Measurements from ENCODE around the gene BTN2A1.
A peak's percentile ranks its signal among the peaks of the same experiment; 100 is the strongest.
"Not testable (repeated sequence)": the region's sequence is repeated elsewhere in the genome, so short reads cannot be mapped to it uniquely, and the experiment has no call there.

The BTN2A1 gene

GRCh38 chr6:26418077-26418476, 39.7 kb upstream of the BTN2A1 start:
- H3K36me3 ChIP-seq (ENCODE audit: control insufficient read depth in 1 of 2, insufficient read depth in 2 of 2, low read length in 2 of 2); H3K27me3 ChIP-seq (ENCODE audit: control insufficient read depth in 1 of 2, insufficient read depth in 2 of 2, low read length in 2 of 2); H3K4me3 ChIP-seq (ENCODE audit: low read depth in 1 of 2, low read length in 2 of 2); H3K27ac ChIP-seq (ENCODE audit: low read depth, low read length); H3K9ac ChIP-seq (ENCODE audit: low read depth in 1 of 2, low read length in 2 of 2): not testable (repeated sequence)
- H3K4me1 ChIP-seq (ENCODE audit: control insufficient read depth in 1 of 2, insufficient read depth in 2 of 2, low read length in 2 of 2), result peaks cover 10 to 15% of the 10 kb centered on the region in 2 donors
- H3K9me3 ChIP-seq (ENCODE audit: control insufficient read depth in 1 of 2, low read length in 2 of 2), result peaks cover 3 to 12% of the 10 kb centered on the region in 2 donors

- not testable (repeated sequence) for H3K9ac ChIP-seq (ENCODE audit: low read depth in 1 of 2, low read length in 2 of 2); H3K27me3 ChIP-seq (ENCODE audit: control insufficient read depth in 1 of 2, insufficient read depth in 2 of 2, low read length in 2 of 2); H3K4me3 ChIP-seq (ENCODE audit: low read depth in 1 of 2, low read length in 2 of 2); H3K27ac ChIP-seq (ENCODE audit: low read depth, low read length); H3K36me3 ChIP-seq (ENCODE audit: control insufficient read depth in 1 of 2, insufficient read depth in 2 of 2, low read length in 2 of 2)
- Histone ChIP-seq H3K4me1 (ENCODE audit: control insufficient read depth in 1 of 2, insufficient read depth in 2 of 2, low read length in 2 of 2) (peaks cover 10 to 15% of the 10 kb centered on the region in 2 donors), H3K9me3 (ENCODE audit: control insufficient read depth in 1 of 2, low read length in 2 of 2) (peaks cover 3 to 12% of the 10 kb centered on the region in 2 donors)
These were observed 39.0 kb upstream of the BTN2A1 start for GRCh38 chr6:26418795-26419194.

- peak overlapping the region; percentile 81 to 85 for H3K4me3 ChIP-seq (ENCODE audit: low read depth in 1 of 2, low read length in 2 of 2)
- H3K9me3 ChIP-seq (ENCODE audit: control insufficient read depth in 1 of 2, low read length in 2 of 2), result peaks cover 3 to 12% of the 10 kb centered on the region in 2 donors
These were observed 37.0 kb upstream of the BTN2A1 start for GRCh38 chr6:26420688-26421171.

DNA sequence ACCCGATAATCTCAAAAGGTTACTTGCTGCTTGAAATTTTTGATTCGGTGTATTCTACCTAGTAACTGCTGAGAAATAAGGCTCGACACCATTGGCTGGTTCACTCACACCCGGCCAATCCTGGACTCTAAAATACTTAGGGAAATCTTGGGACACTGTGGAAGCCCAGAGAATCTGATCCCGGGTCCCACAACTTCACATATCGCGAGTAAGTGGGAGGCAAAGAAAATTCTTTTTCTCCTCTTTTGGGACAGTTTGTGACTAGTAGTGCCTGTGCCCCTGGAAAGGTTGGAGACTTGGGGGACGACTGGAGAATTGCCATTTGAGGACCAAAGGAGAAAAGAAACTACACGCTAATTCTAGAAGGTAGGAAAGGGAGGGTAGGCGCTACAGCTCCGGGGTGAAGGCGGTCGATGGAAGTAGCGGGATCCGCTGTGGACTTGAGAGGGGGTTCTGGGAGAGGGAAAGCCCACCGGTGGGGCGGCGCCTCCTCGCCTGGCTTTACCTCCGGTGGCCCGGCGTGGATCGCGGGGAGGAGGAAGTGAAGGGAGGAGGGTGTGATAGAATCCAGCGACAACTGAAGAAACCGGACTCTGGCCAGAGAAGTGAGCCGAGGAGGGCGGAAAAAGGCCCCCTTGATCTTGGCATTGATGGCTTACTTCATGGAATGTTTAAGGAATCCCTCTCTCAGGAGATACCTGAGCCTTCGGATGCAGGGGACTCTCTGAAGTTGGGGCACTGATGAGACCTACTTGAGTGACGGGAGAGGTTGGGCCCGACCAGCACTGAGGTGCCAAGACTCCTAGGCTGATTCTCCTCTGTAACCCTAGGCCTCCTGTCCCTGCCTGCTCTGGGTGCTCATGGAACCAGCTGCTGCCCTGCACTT, 36.3 kb upstream of the BTN2A1 start:
- peak overlapping the region; percentile 45 for H3K27ac ChIP-seq (ENCODE audit: low read depth, low read length)
- H3K4me1 ChIP-seq (ENCODE audit: control insufficient read depth in 1 of 2, insufficient read depth in 2 of 2, low read length in 2 of 2), result peaks cover 10 to 19% of the 10 kb centered on the region in 2 donors
- peak overlapping the region; percentile 81 to 85 for H3K4me3 ChIP-seq (ENCODE audit: low read depth in 1 of 2, low read length in 2 of 2)
- H3K9me3 ChIP-seq (ENCODE audit: control insufficient read depth in 1 of 2, low read length in 2 of 2), result peaks cover 3 to 12% of the 10 kb centered on the region in 2 donors
- H3K36me3 ChIP-seq (ENCODE audit: control insufficient read depth in 1 of 2, insufficient read depth in 2 of 2, low read length in 2 of 2), result peaks cover 0 to 5% of the 10 kb centered on the region in 2 donors
- no peaks in the 10 kb centered on the region for H3K27me3 ChIP-seq (ENCODE audit: control insufficient read depth in 1 of 2, insufficient read depth in 2 of 2, low read length in 2 of 2)
- H3K9ac ChIP-seq (ENCODE audit: low read depth in 1 of 2, low read length in 2 of 2), result peak overlapping the region; percentile 74 to 82

More at GRCh38 chr6:26420688-26421171, 37.0 kb upstream of the BTN2A1 start:
- Histone ChIP-seq H3K27ac (ENCODE audit: low read depth, low read length) (no peak overlapping the region), H3K27me3 (ENCODE audit: control insufficient read depth in 1 of 2, insufficient read depth in 2 of 2, low read length in 2 of 2) (no peaks in the 10 kb centered on the region), H3K4me1 (ENCODE audit: control insufficient read depth in 1 of 2, insufficient read depth in 2 of 2, low read length in 2 of 2) (peaks cover 10 to 19% of the 10 kb centered on the region in 2 donors), H3K36me3 (ENCODE audit: control insufficient read depth in 1 of 2, insufficient read depth in 2 of 2, low read length in 2 of 2) (no peaks in the 10 kb centered on the region), H3K9ac (ENCODE audit: low read depth in 1 of 2, low read length in 2 of 2) (peak overlapping the region; percentile 38 to 82)

DNA sequence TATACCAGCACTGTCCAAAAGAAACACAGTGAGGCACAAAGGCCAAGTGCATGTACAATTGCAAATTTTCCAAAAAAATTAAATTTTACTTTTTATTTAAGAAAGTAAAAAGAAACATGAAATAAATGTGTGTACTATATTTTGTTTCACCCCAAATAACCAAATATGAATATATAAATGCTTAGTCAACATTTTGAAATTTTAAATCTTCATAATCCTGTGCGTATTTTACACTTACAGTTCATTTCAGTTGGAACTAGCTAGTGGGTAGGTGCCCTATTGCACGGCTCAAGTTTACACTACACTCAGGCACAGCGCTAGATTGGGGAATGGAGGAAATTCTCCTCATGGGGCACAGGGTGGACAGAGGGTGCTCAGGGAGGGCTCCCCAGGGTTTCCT, 35.4 kb upstream of the BTN2A1 start:
- Histone ChIP-seq H3K9me3 (ENCODE audit: control insufficient read depth in 1 of 2, low read length in 2 of 2) (peaks cover 3 to 7% of the 10 kb centered on the region in 2 donors), H3K27ac (ENCODE audit: low read depth, low read length) (no peak overlapping the region), H3K9ac (ENCODE audit: low read depth in 1 of 2, low read length in 2 of 2) (no peak overlapping the region), H3K27me3 (ENCODE audit: control insufficient read depth in 1 of 2, insufficient read depth in 2 of 2, low read length in 2 of 2) (no peaks in the 10 kb centered on the region), H3K36me3 (ENCODE audit: control insufficient read depth in 1 of 2, insufficient read depth in 2 of 2, low read length in 2 of 2) (peaks cover 0 to 9% of the 10 kb centered on the region in 2 donors), H3K4me1 (ENCODE audit: control insufficient read depth in 1 of 2, insufficient read depth in 2 of 2, low read length in 2 of 2) (peaks cover 10 to 19% of the 10 kb centered on the region in 2 donors), H3K4me3 (ENCODE audit: low read depth in 1 of 2, low read length in 2 of 2) (peak overlapping the region; percentile 81 to 85)

GRCh38 chr6:26426691-26427450, 30.9 kb upstream of the BTN2A1 start:
- H3K4me1 ChIP-seq (ENCODE audit: control insufficient read depth in 1 of 2, insufficient read depth in 2 of 2, low read length in 2 of 2), result peaks cover 5 to 11% of the 10 kb centered on the region in 2 donors
- H3K9ac ChIP-seq (ENCODE audit: low read depth in 1 of 2, low read length in 2 of 2), result no peak overlapping the region
- no peaks in the 10 kb centered on the region for H3K9me3 ChIP-seq (ENCODE audit: control insufficient read depth in 1 of 2, low read length in 2 of 2)
- H3K27me3 ChIP-seq (ENCODE audit: control insufficient read depth in 1 of 2, insufficient read depth in 2 of 2, low read length in 2 of 2), result no peaks in the 10 kb centered on the region
- no peak overlapping the region for H3K4me3 ChIP-seq (ENCODE audit: low read depth in 1 of 2, low read length in 2 of 2)
- no peak overlapping the region for H3K27ac ChIP-seq (ENCODE audit: low read depth, low read length)
- H3K36me3 ChIP-seq (ENCODE audit: control insufficient read depth in 1 of 2, insufficient read depth in 2 of 2, low read length in 2 of 2), result peaks cover 0 to 34% of the 10 kb centered on the region in 2 donors

- Histone ChIP-seq H3K9ac (ENCODE audit: low read depth in 1 of 2, low read length in 2 of 2) (no peak overlapping the region), H3K27ac (ENCODE audit: low read depth, low read length) (no peak overlapping the region), H3K4me1 (ENCODE audit: control insufficient read depth in 1 of 2, insufficient read depth in 2 of 2, low read length in 2 of 2) (peaks cover 3 to 10% of the 10 kb centered on the region in 2 donors), H3K4me3 (ENCODE audit: low read depth in 1 of 2, low read length in 2 of 2) (no peak overlapping the region), H3K36me3 (ENCODE audit: control insufficient read depth in 1 of 2, insufficient read depth in 2 of 2, low read length in 2 of 2) (peaks cover 0 to 35% of the 10 kb centered on the region in 2 donors), H3K27me3 (ENCODE audit: control insufficient read depth in 1 of 2, insufficient read depth in 2 of 2, low read length in 2 of 2) (no peaks in the 10 kb centered on the region), H3K9me3 (ENCODE audit: control insufficient read depth in 1 of 2, low read length in 2 of 2) (no peaks in the 10 kb centered on the region)
These were observed 30.3 kb upstream of the BTN2A1 start for GRCh38 chr6:26427451-26427809.

DNA sequence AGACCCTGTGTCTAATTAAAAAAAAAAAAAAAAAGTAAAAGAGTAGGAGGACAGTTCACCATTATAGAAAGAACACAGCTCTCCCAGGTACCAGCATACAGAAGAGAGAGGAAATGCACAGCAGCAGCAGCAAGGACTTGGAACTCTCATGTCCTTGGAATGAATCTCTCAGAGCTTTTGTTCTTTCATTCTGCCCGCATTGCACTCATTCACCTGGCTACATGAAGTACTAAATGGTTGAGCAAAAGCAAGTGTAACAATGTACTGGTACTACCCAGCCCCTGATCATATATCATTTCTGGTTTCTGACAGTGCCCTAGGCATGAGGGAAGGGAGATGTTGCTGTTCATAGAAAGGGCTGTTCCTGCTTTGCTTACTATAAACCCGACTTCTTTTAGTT, 29.5 kb upstream of the BTN2A1 start:
- Histone ChIP-seq H3K27ac (ENCODE audit: low read depth, low read length) (no peak overlapping the region), H3K4me3 (ENCODE audit: low read depth in 1 of 2, low read length in 2 of 2) (no peak overlapping the region), H3K4me1 (ENCODE audit: control insufficient read depth in 1 of 2, insufficient read depth in 2 of 2, low read length in 2 of 2) (peaks cover 0 to 3% of the 10 kb centered on the region in 2 donors), H3K36me3 (ENCODE audit: control insufficient read depth in 1 of 2, insufficient read depth in 2 of 2, low read length in 2 of 2) (peaks cover 0 to 35% of the 10 kb centered on the region in 2 donors), H3K9ac (ENCODE audit: low read depth in 1 of 2, low read length in 2 of 2) (no peak overlapping the region), H3K9me3 (ENCODE audit: control insufficient read depth in 1 of 2, low read length in 2 of 2) (no peaks in the 10 kb centered on the region), H3K27me3 (ENCODE audit: control insufficient read depth in 1 of 2, insufficient read depth in 2 of 2, low read length in 2 of 2) (no peaks in the 10 kb centered on the region)

- Histone ChIP-seq H3K27ac (ENCODE audit: low read depth, low read length) (no peak overlapping the region), H3K27me3 (ENCODE audit: control insufficient read depth in 1 of 2, insufficient read depth in 2 of 2, low read length in 2 of 2) (no peaks in the 10 kb centered on the region), H3K4me3 (ENCODE audit: low read depth in 1 of 2, low read length in 2 of 2) (no peak overlapping the region), H3K4me1 (ENCODE audit: control insufficient read depth in 1 of 2, insufficient read depth in 2 of 2, low read length in 2 of 2) (no peaks in the 10 kb centered on the region), H3K9me3 (ENCODE audit: control insufficient read depth in 1 of 2, low read length in 2 of 2) (peaks cover 0 to 3% of the 10 kb centered on the region in 2 donors), H3K9ac (ENCODE audit: low read depth in 1 of 2, low read length in 2 of 2) (no peak overlapping the region), H3K36me3 (ENCODE audit: control insufficient read depth in 1 of 2, insufficient read depth in 2 of 2, low read length in 2 of 2) (peaks cover 0 to 35% of the 10 kb centered on the region in 2 donors)
These were observed 27.0 kb upstream of the BTN2A1 start for GRCh38 chr6:26430787-26431186.

Measured in duodenal mucosa (tissue), 2 donors.